Vagina (tissue), 2 donors: Measurements from ENCODE around the gene MAML3.

Source experiments
- CTCF ChIP-seq, 3 experiments: fragments of 450-650 bp in 2 of 3; fragments of 200-600 bp in 1 of 3; sonication (generic) in 1 of 3; IDR thresholded peaks; one replicate each; pipeline ENCODE4 v1.5.1; 2017 to 2019; ENCODE audit warnings: antibody characterized with exemption in 3 of 3, mild to moderate bottlenecking in 2 of 3, moderate library complexity in 2 of 3
- POLR2A ChIP-seq, 2 donors: fragments of 450-650 bp; IDR thresholded peaks; one replicate each; pipeline ENCODE4 v1.6.1; 2017; ENCODE audit warnings: antibody characterized with exemption in 2 of 2, mild to moderate bottlenecking in 2 of 2, moderate library complexity in 2 of 2

- TF ChIP-seq POLR2A (IDR thresholded peaks at IDR 0.05) (no peak), CTCF (IDR thresholded peaks at IDR 0.05) (no peak)
Observed at GRCh38 chr4:139686130-139686529, 467.9 kb downstream of the MAML3 start.
